Stimulated activated CD4-positive, alpha-beta T cell treated with anti-CD3 and anti-CD28 coated beads, Interleukin-1b, Interleukin-23, amount 100 ng/mL, for 48 hours (primary cell): Measurements from ENCODE around the gene ITGA2.

Experiments used
- DNase-seq: peaks from one replicate; pipeline ENCODE4 v3.0.0-alpha.2; 2020

The ITGA2 gene

DNA sequence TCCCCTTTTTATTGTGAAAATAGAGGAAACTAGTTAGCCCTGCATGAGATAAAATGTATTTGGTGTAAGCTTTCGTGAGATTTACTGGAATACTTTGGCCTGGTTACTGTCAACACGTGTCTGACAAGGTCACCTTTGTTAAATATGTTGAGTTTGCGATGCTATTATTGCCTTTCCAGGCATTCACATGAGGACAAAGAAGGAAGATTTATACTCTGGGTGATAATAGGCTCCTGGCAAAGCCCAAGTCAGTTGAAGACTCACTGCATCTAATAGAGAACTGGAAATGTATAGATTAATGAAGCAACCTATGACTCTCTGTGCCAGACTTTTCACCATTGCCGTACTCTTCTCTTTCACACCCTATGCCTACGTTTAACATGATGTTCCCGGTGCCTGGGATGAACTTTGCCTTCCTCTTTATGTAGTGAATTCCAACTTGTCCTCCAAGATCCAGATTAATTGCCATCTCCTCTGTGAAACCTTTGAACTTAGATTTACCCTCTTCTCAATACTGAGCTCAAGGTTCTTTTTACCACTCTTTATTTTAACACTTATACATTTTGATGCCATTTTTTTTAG is 33.9 kb downstream of the ITGA2 start:
- no peak for DNase-seq

DNA sequence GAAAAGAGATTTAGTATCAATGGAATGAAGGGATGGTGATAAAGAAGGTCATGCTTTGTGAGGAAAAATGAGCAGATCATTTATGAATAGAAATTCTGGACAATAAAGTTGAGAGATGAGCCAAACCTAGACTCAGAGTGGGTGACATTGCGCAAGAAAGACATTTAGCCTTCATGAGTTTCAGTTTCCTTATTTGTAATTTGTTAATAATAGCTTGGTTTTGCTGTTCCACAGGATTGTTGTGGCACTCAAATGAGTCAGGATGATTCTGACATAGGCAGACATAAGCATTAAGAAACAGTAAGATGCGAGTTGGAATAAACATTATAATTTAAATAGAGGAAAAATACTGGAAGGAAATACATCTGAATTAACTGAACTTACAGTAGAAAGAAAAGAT is 34.8 kb downstream of the ITGA2 start:
- no peak for DNase-seq

DNA sequence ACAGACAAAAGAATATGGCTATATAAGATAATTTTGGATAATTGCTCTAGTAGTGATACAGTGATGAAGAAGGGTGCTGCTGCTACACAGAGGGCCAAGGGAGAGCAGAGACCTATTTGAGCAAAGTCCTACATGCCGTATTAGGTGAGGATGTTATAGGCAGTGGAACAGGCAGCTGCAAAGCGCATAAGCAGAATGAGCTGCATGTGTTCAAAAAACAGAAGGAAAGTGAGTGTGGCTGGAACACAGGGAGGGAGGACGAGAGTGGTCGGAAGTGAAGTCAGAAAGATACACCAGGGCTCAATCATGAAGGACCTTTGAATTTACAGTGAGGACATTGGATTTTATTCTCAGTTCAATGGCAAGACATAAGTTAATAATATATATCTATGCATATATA is 35.4 kb downstream of the ITGA2 start:
- DNase-seq, result no peak

DNA sequence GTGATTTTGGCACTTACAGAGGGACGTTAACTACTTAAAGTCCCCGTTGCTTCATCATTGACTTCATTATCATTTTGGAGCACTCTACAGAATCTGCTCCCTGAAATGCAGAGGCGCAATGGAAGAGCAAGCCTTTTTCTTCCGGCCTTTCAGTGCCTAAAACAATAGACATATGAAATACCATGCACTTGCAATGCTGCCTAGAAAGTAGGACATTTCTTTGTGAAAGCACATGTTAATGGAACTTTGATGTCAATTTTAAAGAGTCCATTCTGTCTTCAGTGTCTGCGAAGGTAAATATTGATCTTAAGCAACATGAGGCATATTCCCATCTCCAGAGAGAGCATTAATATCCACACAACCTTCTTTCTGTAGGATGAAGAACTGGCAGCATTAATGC is 36.3 kb downstream of the ITGA2 start:
- DNase-seq, result no peak

DNA sequence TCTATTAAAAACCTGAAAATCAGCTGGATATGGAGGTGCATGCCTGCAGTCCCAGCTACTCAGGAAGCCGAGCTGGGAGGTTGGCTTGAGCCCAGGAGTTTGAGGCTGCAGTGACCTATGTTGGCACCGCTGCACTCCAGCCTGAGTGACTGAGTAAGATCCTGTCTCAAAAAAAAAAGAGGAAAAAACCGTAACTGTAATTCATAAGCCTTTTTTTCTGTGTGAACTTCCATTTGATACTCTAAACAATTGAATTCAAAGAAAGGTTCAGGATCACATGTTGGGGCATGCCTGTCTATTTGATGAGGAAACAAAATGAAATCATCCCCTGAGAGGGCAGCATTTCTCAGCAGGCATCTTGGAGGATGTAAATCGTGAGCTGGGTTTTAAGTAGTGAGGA is 38.8 kb downstream of the ITGA2 start:
- no peak for DNase-seq

DNA sequence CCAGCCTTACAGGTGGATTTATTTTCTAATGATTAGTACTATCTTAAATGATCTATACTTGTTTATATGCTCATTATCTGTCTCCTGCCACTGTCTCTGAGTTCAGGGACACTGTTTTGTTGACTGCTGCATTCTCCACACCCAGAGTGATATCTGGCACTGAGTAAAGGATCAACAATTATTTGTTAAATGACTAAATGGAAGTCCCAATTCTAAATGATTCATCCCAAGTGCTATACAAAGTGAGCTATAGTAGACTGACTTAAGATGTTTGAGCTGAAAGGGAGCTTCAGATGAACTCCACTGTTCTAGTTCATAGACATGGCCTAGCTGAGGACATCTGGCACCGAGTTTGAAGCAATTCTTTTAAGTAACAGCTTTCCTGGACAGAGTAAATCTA is 40.5 kb downstream of the ITGA2 start:
- DNase-seq, result no peak

DNA sequence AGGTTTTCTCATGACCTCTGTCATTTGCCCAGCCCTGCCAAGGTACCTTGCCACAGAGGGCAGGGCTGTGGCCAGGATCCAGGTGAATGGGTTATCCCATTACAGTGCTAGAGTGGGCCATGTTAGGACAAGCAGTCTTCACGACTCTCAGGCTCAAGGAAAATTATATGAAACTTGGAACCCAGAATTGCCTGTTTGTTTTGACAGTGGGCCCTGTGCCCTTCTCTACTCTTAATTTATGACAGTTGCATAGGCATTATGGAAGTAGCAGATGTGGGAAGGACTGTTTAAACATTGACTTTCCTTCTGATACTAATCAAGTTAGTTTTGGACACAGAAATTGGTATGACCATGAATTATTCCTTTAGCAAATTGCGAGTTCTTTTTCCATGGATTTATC is 41.7 kb downstream of the ITGA2 start:
- DNase-seq, result no peak

DNA sequence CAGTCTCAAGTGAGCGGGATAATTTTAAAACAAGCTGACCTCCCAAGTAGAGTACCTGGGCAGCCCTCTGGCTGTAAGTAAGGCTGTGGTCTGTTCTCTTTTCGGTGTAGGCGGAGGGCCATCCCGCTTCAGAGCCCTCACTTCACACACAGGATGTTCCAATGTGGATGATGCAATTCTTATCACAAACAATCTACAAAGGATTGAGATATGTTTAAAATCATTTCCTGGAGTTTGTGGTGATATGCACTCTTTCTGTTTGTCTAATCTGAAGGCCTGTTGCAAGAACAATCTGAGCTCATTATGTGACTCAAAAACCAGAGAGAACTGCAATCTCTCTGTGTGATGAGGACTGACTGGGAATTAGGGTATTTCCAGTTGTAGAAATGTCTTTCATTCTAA is 42.5 kb downstream of the ITGA2 start:
- peak; percentile 44 for DNase-seq

DNA sequence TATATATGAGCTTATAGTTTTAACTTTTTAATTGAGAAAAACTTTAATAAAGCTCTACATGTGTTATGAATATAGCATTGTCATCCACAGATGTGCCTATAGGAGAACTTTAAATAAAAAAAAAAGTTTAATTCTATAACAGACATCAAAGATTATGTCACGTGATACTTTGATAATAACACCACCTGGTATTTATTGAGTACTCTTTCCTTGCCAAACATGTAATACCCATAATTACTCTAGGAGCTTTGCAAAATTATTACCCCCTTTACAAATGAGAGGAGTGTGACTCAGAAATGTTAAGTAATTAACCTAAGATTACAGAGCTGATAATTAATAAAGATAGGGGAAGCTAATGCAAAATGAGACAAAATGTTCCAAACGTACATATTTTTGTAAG is 43.0 kb downstream of the ITGA2 start:
- no peak for DNase-seq

DNA sequence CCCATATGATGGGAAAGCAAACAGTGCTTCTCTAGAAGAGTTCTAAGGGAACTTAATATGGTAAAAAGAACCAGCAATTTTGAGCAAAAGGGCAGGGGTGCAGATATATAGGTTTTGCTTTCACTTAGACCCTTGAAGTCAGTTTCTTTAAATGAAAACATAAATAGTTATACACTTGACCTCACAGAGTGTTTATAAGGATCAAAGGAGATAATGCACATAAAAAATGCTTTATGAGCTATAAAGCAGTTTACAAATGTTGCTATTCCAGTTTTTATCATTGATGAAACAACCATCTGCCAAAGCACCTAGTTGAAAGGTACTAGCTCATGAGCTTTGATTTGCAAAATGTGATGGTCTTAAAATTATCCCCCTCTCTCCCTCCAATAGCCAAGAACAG is 45.7 kb downstream of the ITGA2 start:
- no peak for DNase-seq

DNA sequence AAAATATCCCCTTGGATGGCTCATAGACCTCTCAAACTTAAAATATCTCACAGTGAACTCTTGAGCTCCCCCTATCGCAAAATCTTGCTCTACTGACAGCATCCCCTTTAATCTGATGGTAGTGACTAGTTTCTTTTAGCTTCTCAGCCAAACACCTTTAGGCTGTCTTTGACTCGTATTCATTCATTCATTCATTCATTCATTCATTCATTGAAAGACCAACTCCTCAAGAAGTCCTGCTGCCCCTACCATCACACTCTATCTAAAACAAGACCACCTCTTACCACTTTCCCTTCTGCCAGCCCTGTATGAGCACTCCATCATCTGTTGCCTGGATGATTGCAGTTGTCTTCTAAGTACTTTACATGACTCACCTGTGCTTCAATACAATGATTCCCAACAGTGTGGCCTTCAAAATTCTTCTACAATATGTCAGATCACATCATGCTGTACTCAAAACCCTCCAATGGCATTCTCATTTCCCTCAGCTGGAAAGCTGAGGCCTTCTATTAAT is 46.8 kb downstream of the ITGA2 start:
- no peak for DNase-seq

DNA sequence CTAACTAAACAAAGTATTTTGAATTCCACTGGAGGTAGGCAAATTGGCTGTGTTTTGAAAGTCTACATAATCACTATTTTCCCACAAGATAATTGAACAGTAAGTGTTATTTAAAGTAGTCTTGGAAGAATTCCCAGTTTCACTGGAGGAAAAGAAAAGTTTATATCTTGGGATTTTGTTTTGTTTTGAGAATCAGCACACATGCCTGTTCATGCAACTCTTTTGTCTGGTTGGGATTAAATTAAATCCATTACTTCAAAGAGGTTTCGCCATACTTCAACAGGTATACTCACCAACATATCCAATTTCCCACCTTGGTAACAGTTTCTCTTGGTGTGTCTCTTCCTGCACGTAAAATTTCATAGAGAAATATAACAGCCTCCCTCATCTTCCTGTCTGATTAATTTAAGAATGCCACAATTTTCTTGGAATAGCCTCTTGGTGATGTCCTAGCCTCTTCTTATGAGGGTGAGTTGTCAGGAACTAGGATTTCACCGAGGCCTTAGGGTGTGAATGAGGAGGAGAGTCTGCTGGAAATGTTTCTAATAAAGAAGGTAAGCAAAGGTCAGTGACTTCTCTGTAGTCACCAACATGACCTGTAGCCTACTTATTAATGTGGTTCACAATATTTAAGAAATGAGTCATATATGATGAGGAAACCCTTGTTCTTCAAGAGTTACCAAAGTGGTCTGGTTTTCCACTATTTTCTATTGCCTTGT is 48.1 kb downstream of the ITGA2 start:
- no peak for DNase-seq

DNA sequence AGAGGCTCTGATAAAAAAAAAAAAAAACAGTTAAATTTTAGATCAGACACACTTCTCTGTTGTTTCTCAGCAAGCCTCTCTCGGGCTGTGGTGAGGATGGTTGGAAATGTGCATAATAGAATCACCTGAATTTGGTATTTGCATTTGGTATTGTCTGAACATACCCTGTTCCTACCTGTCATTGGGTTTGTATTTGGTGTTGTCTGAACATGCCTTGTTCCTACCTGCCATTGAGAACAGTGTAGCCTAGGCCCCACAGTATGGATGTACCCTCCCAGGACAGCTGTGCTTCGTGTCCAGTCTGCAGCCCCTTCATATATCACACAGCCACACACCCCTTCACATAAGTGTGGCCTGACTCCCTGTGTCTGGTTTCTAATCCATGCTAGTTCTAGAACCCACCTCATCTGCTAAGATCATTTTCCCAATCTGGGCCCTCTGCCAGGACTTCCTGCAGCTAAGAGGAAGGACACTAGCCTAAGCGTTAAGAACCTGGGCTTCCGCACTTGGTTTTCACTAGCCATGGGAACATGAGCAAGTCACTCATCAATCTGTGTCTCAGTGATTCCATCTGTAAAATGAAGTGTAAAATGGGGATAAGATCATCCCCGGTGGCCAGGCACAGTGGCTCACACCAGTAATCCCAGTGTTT is 49.2 kb downstream of the ITGA2 start:
- DNase-seq, result no peak

DNA sequence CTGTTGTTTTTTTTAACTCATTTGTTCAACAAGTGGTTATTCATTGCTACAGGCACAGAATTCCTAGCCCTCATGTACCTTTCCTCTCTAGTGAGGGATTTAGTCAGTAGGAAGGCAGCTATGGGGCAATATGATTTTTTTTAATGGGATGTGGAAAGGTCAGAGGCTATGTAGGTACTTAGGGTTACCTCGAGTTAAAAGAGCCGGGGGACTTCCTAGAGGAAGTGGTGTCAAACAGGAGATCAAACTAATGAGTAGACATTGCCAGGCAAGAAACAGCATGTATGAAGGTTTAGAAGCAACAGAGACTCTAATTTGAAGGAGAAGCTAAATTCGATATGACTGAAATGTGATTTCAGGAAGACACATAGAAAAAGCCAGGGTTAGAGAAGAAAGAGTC is 50.7 kb downstream of the ITGA2 start:
- no peak for DNase-seq

DNA sequence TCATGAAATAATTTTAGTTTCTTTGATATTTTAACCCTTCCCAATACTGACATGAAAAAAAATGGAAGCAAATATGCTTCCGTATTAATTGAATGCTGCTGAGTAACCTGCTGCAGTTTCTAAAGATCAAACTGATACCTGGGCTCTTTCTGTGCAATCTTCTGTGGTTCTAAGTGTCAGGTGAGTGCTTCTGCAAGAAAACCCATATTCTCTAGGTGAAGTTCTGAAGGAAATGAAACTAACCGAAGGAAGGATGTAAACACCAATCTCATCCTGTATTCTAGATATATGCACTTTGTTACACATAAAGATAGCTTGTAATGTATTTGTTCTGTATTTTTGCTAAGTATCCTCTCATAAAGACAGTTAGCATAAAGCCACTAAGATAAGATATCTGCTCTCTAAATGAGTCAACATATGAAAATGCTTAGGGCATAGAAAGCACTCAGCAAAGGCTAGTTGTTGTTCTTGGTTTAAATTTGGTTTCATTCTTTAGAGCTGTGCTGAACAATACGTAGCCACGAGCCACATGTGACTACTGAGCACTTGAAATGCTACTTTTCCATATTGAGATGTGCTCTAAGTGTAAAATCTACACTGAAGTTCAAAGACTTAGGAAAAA is 52.0 kb downstream of the ITGA2 start:
- no peak for DNase-seq

DNA sequence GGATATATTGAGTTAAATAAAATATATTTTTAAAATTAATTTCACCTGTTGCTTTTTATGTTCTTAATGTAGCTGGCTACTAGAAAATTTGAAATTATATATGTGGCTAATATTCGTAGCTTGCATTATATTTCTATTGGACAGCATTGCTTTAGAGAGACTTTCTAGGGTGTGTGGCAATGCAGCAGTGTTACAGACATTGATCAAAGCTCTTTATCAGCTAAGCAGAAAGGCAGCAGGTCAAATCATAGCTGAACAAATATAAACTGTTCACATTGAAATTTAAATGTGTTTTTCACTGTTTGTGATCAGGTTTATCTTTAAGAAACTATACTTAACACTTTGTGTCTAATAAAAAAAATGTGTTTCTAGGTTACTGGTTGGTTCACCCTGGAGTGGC is 52.6 kb downstream of the ITGA2 start:
- DNase-seq, result no peak

DNA sequence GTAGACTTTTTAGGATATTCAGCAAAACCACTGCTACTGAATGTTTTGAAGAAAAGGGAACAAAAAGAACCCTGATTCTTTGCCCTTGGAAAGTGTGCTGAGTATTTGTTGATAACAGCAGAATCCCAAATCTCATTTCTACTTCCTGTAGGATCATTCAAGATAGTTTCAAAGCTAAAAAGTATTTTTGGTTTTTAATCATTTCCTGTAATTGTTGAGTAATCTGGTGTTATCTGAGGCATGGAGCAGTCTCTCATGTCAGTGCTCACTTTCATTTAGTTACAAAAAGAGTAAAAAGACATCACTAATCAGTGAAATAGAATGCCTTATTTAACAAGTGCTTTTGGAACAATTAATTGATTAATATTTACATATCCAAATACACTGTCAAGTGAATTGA is 56.1 kb downstream of the ITGA2 start:
- no peak for DNase-seq

DNA sequence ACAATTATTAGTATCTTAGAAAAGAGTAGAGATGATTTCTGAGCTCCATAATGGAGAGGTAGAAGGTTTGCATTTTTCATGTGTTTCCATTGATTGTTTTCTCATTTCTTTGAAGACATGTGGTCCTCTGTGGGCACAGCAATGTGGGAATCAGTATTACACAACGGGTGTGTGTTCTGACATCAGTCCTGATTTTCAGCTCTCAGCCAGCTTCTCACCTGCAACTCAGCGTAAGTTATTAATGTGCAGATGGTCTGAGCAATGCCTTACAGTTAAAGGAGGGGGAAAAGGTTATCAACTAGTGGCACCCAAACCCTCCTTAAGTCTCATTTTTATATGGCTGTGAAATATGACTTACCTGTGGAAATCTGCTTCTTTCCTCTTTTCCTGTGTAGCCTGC is 59.1 kb downstream of the ITGA2 start:
- DNase-seq, result no peak

DNA sequence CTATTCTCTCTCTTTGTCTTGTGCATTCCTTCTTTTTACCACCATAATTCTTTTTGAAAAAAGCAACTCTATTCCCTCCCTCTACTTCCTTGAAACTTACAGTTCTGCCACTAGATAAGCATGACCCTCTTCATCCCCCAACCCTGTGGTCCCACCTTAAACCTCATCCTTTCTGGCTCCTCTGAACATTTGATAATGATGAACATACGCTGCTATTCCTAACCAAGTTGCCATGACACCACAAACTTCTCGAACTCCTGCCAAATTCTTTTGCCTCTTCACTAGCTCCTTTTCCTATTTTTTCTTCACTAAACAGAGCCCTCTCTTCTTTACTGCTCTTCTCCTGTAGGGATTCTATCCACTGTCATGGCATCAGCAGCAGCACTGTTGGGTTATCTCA is 63.3 kb downstream of the ITGA2 start:
- DNase-seq, result no peak

DNA sequence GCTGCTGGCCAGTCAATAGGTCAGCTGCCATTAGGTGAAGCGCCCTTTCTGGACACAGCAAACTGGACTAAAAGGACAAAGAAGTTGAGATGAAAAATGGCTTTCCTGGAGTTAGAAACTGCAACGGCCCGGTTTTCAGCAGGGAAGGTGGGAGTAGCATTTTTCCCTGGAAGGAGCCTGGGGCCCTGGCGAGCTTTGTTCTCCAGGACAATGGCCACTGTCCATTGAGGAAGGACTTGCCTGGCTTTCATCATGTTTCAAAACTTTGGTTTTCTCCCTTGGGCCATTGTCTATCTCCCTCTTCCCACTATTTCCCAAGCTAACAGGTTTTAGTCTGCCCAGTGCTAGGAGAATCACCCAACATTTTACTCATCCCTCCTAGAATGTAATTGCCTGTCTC is 64.2 kb downstream of the ITGA2 start:
- DNase-seq, result no peak

DNA sequence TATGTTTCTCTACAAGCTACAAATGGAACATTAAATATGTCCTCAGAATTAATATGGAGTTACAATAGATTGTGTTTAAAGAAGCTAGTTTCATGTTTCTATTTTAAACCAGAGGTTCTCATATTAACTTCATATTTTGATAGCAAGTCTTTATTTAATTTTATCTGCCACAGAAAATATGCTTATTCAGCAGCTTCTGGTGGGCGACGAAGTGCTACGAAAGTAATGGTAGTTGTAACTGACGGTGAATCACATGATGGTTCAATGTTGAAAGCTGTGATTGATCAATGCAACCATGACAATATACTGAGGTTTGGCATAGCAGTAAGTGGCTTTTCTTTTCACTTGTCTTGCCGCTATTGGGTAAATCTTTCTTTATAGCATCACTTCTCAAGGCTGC is 66.2 kb downstream of the ITGA2 start:
- no peak for DNase-seq

DNA sequence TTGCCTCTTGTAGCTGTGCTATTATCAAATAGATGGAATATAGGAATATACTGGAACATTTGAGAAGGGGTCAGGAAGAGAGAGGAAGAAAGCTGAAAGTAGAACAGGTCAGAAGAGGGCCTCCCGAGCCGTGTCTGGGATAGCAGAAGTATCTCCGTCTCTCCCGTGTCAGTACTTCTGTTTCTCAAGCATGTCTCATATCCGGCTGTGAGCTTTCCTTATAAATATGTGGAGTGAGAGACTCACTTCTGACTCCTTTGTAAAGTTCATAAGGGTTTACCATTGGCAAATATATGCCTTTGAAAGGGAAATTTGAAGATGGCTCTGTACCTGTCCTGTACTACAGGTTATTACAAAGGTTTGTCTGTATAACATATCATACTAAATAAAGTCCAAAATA is 70.1 kb downstream of the ITGA2 start:
- DNase-seq, result no peak

DNA sequence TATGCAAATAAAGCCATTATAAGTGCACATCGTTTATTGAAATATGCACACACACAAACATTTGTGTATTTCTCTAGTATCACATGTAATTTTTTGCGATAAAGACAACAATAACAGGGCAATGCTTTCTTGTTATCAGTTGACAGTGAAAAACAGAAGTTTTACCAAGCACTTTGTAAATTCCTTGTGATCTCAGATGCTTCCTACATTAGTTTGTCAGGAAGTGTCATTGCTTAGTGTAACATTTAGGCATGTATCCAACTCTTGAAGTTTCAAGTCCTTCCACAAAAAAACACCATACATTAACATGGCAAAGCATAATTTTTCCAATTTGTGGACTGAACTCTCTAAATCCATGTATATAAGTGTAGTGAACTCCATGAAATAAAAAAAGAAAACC is 74.0 kb downstream of the ITGA2 start:
- DNase-seq, result no peak

DNA sequence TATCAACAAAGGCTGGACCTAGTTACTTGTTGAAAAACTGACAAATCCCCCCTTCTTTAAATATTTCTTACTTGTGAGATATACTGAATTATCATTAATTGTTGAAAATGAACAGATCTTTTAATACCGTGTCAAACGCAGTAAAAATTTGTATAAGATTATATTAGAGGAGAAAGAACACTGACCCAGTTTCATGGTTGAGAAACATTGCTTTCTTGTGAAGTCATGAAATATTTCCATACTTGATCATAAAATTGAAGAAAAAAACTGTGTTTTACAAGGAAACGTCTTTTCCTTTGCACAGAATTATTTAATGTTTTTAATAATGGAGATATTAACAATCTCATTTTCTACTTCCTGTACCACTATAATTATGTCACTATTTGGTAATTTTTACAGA is 74.6 kb downstream of the ITGA2 start:
- no peak for DNase-seq
